GM18508 (cell line): ENCODE results near the gene KNCN.

Source experiments
- ATAC-seq: cut with Tn5 transposase; IDR thresholded peaks from one replicate; pipeline ENCODE4 v1.9.1; 2021; ENCODE audit warnings: moderate number of reproducible peaks; ENCODE audit not compliant: insufficient read depth, unreplicated experiment

KNCN gene

GRCh38 chr1:46569884-46570725 is 18.7 kb upstream of the KNCN start:
- no peak for ATAC-seq

DNA sequence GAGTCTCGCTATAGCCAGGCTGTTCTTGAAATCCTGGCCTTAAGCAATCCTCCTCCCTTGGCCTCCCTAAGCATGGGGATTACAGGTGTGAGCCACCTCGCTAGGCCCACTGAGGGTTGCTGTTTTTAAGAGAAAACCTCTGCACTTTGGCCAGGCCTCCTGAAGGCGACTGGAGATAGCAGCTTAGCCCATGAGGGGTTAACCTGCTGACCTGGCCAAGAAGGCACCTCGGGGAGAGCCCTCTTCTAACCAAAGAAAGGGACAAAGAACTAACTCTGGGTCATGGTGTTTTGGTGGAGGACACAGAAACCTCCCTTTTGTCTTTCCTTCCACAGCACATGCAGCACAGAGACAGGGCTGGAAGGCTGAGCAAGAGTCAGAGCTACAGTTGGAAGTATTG is 17.7 kb upstream of the KNCN start:
- ATAC-seq, result no peak

DNA sequence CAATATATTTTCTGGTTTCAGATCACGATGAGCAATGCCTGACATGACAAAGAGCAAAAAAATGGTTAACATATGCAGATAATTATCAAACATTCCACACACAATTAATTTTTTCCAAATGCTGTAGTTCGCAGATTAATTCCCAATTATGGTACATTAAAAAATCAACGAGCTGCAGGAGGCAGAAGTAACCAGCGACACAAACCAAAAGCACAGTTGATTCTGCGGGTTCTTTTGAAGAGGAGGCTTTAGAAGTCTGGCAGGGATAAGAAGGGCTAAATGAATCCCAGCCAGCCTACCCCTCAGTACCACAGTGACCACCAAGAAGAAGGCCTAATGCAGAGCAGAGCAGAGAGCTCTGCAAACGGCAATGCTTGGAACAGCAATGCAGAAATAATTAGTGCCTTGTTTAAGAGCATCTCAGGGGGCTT is 17.0 kb upstream of the KNCN start:
- no peak for ATAC-seq

GRCh38 chr1:46563341-46563740 is 11.9 kb upstream of the KNCN start:
- ATAC-seq, result no peak

DNA sequence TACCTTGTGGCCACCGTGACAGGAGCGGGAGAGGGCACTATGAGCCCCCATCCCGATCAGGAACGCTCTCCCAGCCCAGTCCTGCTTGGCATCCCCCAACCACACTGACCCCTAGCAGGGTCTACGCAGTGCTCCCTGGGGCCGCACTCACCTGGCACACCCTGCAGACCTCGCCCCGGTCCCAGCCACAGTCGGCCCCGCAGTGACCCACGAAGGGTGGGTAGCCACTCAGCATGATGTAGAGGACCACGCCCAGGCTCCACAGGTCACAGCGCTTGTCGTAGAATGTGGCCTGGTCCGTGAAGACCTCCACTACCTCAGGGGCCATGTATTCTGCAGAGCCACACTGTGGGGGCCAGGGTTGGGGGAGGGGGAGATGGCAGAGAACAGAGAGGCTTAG is 11.1 kb upstream of the KNCN start:
- no peak for ATAC-seq

DNA sequence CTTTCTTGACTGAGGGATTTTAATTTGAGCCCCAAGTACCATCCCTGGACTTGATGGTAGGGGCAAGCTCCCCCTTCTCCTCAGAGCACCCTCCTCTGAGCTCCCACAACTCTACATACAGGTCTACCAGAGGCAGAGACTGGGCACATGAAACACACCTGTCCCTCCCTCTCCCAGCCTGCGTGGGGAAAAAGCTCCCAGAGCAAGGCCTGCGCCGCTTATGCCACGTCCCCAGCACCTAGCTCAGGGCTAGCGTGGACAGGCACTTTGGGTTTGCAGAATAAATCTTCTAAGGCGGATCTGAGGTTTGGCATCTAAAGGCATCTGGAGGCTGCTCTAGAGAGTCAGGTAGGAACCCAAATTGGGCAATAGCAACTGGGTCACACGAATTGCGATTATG is 7.5 kb upstream of the KNCN start:
- no peak for ATAC-seq

DNA sequence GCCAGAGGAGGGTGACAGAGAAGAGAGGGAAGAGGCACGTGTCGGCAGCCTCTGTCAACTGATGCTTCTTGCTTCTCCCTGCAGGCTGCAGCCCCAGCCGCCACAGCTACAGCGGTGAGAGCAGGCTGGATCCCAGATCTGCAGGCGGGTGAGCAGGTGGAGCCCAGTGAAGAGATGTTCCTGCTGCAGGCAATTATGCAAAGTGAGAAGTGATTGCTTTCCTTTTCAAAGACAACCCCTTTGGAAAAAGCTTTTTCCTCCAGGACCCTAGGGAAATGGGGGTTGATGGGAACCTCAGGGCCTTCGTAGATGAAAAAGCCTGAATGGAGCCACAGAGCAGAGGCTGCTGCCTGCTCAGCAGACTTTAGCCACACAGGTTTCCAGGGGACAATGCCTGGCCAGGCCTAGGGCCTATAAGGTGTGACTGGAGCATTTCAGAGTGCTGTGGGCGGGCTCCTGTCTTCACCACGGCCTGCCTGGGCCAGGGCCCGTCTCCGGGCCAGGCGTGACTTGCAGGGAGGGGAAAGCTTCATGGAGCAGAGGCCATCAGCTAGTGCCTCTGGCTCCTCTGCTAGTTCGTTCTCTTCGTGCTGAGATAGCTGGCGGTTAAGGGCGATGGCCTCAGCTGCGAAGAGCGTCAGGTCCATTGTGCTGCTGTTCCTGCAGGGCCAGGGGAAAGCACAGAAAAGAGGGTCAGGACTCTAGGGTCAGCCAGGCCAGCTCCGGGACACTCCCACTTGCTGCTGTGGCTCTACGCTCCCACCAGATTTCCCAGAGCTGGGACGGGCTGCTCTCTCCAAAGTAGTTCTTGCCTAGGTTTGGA is 6.9 kb upstream of the KNCN start:
- no peak for ATAC-seq

DNA sequence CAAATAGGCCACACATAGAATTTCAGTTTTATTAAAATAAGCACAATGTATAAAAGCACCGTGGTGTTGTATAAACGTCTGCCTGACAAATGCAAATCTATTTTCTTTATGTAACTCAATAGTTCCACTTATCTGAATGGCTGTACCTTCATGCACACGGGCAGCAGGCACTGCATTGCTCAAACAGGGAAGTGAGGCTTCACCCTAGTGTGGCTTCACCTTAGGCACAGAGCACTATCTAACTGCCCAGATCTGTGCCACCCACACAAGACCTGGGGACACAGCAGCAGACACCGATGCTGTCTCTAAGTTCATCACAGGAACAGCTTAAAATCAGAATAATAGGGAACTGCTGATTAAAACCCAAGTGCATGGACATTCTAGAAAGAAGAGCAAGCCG is 6.0 kb upstream of the KNCN start:
- no peak for ATAC-seq

GRCh38 chr1:46556822-46557221 is 5.4 kb upstream of the KNCN start:
- ATAC-seq, result no peak

DNA sequence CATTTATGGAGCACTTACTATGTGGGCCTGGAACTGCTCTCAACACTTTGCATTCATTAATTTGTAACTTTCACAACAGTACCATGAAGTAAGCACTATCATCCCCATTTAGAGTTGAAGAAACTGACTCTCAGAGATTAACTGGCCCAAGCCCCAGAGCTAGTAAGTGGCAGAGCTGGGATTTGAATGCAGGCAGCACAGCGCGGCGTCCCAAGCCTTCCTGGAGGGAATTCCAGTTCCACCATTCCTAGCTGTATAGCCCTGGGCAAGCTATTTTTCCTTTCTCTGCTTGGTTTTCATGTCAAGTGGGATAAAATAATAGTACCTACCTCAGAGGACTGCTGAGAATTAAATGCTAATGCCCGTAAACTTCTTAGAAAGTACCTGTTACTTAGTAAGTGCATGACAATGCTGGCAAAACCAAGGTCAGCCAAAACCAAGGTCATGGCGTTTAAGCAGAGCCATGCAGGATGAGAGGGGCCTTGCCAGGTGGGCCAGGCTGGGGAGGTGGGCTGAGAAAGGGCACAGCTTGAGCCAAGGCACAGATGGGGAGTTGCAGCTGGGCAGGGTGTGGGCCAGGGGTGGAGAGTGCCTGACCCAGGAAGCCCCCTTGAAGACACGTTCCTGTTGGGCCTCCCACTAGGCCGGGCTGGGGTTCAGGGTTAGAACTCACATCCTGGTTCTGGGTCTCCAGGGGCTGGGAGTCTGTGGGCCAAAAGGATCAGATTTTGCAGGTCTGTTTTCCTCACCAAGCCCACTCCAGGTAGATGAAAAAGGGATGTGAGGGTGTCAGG is 4.6 kb upstream of the KNCN start:
- no peak for ATAC-seq

DNA sequence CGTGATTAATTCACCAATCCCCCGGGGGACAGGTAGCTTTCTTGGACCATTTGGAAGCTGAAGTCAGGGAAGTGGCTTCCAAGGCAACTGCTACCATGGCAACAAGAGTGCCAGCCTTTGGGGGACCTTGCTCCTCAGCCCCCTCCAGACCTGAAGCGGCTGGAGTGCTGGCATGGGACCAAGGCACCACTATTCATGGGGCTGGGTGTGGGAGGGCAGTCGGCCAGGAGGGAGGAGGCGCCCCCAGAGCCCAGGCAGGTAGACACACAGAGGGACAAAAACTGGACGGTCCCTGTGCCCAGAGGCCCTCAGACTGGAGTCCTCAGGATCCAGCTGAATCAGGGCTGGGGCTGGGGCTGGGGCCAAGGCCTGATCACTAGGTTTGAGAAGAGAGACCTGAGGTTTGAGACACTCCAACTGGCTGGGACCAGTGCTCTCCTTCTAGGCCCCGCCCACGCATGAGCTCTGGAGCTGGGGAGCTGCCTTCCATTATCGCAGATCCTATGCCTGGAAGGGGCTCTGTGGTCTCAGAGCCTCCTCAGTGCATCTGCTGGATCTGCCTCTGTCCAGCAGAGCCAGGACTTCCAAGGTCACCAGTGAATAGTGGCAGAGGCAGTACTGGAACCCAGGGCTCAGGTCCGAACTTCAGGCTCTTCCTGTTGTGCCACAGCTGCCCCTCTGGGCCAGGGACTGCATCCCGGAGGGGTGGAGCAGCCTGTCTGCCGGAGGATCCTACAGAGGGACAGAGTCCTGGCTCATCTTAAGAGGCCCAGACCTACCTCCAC is 3.3 kb upstream of the KNCN start:
- ATAC-seq, result no peak

DNA sequence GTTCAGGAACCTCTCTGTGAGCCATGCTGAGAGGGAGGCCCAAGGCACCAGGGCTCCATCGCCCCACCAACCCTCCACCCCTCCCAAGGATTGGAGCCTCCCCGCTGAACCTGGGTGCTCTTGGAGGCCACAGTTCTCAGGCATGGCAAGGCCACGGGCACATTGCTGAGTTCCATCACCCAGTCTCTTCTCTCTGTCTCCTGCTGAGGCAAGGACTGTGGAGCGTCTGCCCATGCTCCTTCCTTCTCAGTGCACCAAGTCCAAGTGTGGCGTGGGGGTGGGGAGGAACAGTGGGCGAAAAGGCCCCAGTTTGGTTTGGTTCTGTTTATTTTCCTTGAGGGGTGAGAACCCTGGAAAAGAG is 2.8 kb upstream of the KNCN start:
- no peak for ATAC-seq

- no peak for ATAC-seq
Observed at GRCh38 chr1:46553506-46553905, 2.1 kb upstream of the KNCN start.

DNA sequence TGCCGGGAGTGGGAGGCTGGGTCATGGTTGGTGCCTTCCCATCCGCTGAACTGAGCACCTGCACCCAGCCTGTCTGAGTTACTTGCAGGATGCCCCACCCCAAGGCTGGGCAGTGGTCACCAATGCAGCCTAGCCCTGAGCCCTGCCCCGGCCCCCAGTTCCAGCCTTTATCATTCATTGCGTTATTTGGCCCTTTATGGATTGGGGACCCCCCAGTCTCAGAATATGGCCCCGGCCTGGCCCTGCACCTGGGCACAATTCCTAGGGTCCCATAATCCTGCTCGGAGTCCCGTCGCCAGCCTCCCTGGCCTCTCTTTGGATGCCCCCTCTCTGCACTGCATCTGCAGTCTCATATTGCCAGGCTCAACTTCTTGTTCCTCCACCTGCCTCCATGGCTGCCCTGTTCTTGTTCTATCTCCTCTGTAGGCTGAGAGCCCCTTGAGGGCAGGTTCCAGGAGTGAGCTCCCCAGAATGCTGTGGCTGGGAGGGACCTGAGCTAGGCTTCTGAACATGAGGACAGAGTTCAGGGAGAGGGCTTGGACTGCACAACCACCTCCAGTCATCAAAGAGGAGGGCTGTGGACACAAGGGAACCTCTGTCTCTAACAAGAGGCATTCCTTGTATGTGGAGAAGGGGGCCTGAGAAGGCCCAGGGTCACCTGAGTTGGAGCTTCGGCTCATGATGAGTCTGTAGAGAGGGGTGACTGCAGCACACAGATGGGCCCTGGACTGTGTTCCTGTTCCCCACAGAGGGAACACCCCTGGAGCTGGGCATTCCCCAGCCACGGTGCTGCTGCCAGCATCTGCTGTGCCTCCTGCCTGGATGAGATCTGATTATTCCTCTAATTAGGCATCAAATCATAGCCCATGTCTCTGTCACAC is 1.1 kb upstream of the KNCN start:
- no peak for ATAC-seq

DNA sequence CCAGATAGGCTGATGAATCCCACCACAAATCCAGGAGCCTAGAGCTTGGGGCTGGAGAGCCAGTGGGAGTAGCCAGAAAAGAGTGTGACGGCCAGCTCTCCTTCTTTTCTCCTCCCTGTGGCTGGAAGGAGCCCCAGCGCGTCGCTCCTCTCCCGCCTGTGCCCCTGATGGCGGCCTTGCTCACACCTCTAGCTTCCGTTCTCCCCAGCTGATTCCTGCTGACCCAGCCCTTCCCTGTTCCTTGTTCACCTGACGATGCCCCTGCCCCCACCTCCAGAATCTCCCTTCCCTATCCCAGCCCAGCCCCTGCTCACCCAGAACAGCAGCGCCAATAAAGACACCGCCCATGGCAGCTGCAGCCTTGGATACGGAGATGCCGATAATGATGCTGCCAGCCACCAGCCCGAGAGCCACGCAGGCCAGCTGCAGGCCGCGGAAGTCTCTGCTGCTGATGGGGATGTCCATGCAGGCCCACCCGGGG is 656 bp downstream of the KNCN start:
- ATAC-seq, result no peak

DNA sequence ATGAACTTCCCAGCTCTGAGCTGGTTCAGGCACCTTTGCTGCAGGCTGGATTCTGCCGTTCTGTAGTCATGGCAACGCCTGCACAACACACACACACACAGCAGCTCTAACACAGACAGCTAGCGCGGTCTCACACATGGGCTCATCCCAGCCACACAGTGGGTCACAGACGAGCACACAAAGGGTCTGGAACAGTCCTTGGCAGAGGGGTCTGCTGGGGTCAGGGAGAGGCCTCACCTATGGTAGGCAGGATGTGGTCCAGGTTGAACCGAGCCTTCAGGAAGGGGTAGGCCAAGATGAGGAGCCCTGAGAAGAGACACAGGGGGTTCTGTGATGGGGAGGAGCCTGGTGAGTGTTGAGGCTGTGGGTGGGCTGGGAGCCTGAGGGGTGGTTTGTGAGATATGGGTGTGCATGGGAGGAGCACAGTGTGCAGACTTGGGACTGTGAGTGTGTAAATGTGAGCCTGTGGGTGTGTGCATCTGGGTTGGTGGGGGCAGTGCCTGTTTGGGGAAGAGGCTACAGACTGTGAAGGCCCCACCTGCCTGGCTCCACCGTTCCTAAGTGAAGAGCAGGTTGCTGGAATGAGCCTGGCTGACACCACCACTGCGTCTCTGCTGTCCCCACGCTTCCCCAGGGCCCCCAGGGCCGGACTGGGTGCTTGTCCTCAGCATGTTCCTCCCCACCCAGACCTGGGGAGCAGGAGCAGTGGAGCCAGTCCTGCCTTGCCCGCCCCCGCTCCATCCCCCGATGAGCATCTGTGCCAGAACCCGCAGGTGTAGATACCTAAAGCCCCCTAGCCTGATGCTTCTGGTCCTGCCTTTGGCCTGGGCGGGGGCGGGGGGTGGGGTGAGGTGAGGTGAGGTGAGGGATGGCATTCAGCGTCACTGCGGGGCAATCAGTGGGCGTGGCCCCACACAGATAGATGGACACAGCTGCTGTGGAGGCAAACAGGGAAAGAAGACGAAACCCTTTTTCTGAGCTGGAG is 1.5 kb downstream of the KNCN start:
- no peak for ATAC-seq

GRCh38 chr1:46547481-46548383 is 3.7 kb downstream of the KNCN start:
- ATAC-seq, result no peak
